Natural killer cell (primary cell): ENCODE measurements around the gene HYAL4. TPM values are rescaled to one million over a fixed set of nuclear protein-coding genes. Genes with fewer than 3 reads are reported as not detected.

Source experiments
- ATAC-seq, 3 donors: fragments of 150-1000 bp in 2 of 3; fragments of 200-7000 bp in 1 of 3; cut with Tn5 transposase; 1 replicate in 1 of 3; 2 replicates in 2 of 3; pipeline ENCODE4 v1.10.0; 2021; ENCODE audit warnings: mild to moderate bottlenecking in 2 of 3, moderate library complexity in 2 of 3
- DNase-seq, 2 donors: peaks; one replicate each; pipeline versions ENCODE4 v3.0.0 to v3.0.0-alpha.2; 2013 to 2021; ENCODE audit warnings: mixed read lengths in 1 of 2
- H3K27ac ChIP-seq: one replicate; pipeline ENCODE4 v1.5.1; 2013; ENCODE audit warnings: mild to moderate bottlenecking, low read length
- H3K27me3 ChIP-seq: one replicate; pipeline ENCODE4 v1.6.1; 2013; ENCODE audit warnings: low read length; ENCODE audit not compliant: control insufficient read depth, insufficient read depth
- H3K36me3 ChIP-seq: one replicate; pipeline ENCODE4 v1.6.1; 2013; ENCODE audit warnings: low read length; ENCODE audit not compliant: control insufficient read depth, insufficient read depth
- H3K4me1 ChIP-seq: one replicate; pipeline ENCODE4 v1.6.1; 2013; ENCODE audit warnings: low read length; ENCODE audit not compliant: control insufficient read depth, insufficient read depth
- H3K4me3 ChIP-seq: one replicate; pipeline ENCODE4 v1.5.1; 2013; ENCODE audit warnings: low read length
- H3K9me3 ChIP-seq: one replicate; pipeline ENCODE4 v1.6.1; 2013; ENCODE audit warnings: low read length; ENCODE audit not compliant: control insufficient read depth, insufficient read depth
- H3K27ac Mint-ChIP-seq, 2 donors: one replicate each; pipeline ENCODE4 v1.8.0; 2022; ENCODE audit warnings: mild to moderate bottlenecking in 2 of 2, mixed read lengths in 2 of 2, moderate library complexity in 1 of 2
- H3K27me3 Mint-ChIP-seq, 2 donors: one replicate each; pipeline ENCODE4 v1.8.0; 2022; ENCODE audit warnings: low read depth in 2 of 2, mixed read lengths in 2 of 2
- H3K36me3 Mint-ChIP-seq: one replicate; pipeline ENCODE4 v1.8.0; 2022; ENCODE audit warnings: mixed read lengths
- H3K4me1 Mint-ChIP-seq, 2 donors: one replicate each; pipeline ENCODE4 v1.8.0; 2022; ENCODE audit warnings: mixed read lengths in 2 of 2
- H3K4me3 Mint-ChIP-seq: one replicate; pipeline ENCODE4 v1.8.0; 2022; ENCODE audit warnings: mild to moderate bottlenecking, moderate library complexity, mixed read lengths
- H3K9me3 Mint-ChIP-seq, 2 donors: one replicate each; pipeline ENCODE4 v1.8.0; 2022; ENCODE audit warnings: mixed read lengths in 2 of 2
- WGBS: methylation state at CpG from one replicate; pipeline ENCODE4 v1.1.7; 2013; ENCODE audit warnings: missing lambda C conversion rate; ENCODE audit not compliant: insufficient coverage; 5-methylcytosine and 5-hydroxymethylcytosine counted together
- intact Hi-C: fragments of 100-400 bp; cut with micrococcal nuclease; formaldehyde crosslinking; loops from one replicate; pipeline ENCODE4 v1.14.2; 2022
- total RNA-seq, 4 donors: library from RNA; stranded (reverse); fragments of 120-200 nt in 1 of 4; gene quantifications; one replicate each; pipeline versions ENCODE4 v1.2.3 to v1.2.4, GENCODE V29; 2013 to 2022
- TF ChIP-seq, protein P1 (sequence below): fragments of 200-600 bp; IDR thresholded peaks from one replicate; pipeline ENCODE4 v1.8.0; 2022; ENCODE audit warnings: antibody characterized with exemption

The HYAL4 gene
- total RNA-seq, 3 donors from 2014 or later (not counting 1 experiment from before 2014, with no cell fraction given): not detected

DNA sequence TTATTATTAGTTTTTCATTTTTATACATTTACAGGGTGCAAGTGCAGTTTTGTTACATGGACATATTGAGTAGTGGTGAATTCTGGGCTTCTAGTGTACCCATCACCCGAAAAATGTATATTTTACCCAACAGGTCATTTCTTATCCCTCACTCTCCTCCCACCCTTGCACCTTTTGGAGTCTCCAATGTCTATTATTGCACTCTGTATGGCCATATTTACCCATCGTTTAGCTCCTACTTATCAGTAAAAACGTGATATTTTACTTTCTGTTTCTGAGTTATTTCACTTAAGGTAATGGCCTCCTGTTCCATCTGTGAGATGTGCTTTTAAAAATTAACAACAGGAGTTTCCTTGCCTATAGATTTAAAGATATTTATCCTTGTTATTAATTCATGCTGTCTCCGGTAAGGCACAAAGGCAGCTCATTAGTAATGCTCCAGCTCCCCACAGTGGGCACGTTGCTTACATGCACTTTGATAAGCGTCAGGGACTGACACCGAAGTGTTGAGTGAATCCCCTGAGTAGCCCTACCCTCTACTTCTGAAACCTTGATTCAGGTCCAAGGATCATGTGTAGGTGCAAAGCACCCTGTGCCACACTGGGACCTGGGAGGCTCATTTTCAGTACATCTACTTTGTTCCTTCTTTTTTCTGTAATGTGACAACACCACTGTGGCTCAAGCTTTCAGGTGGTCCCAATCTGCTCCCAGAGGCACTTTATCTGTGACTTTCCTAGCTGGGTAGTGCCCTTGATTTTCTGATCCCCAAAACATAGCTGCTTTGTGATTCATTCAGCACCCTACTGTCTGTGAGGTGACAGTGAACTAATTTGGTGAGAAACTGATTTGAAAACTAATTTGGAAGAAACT, 27.3 kb downstream of the HYAL4 start:
- H3K9me3 ChIP-seq: no peaks in the 10 kb centered on the region
- H3K27me3 ChIP-seq: no peaks in the 10 kb centered on the region
- no peaks in the 10 kb centered on the region for H3K36me3 ChIP-seq
- intact Hi-C loops: no loop called here
- H3K27ac ChIP-seq: no peak overlapping the region
- TF ChIP-seq, protein P1, sequence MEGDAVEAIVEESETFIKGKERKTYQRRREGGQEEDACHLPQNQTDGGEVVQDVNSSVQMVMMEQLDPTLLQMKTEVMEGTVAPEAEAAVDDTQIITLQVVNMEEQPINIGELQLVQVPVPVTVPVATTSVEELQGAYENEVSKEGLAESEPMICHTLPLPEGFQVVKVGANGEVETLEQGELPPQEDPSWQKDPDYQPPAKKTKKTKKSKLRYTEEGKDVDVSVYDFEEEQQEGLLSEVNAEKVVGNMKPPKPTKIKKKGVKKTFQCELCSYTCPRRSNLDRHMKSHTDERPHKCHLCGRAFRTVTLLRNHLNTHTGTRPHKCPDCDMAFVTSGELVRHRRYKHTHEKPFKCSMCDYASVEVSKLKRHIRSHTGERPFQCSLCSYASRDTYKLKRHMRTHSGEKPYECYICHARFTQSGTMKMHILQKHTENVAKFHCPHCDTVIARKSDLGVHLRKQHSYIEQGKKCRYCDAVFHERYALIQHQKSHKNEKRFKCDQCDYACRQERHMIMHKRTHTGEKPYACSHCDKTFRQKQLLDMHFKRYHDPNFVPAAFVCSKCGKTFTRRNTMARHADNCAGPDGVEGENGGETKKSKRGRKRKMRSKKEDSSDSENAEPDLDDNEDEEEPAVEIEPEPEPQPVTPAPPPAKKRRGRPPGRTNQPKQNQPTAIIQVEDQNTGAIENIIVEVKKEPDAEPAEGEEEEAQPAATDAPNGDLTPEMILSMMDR: peak; percentile 24
- no peaks in the 10 kb centered on the region for H3K4me1 ChIP-seq
- no peak overlapping the region for H3K4me3 ChIP-seq
- WGBS: 17% methylated on average over 5 of the region's 7 CpGs
- Mint-ChIP-seq H3K4me1 (peaks cover 0 to 4% of the 10 kb centered on the region in 2 donors), H3K9me3 (no peaks in the 10 kb centered on the region), H3K36me3 (no peaks in the 10 kb centered on the region), H3K27ac (no peak overlapping the region), H3K4me3 (no peak overlapping the region), H3K27me3 (peaks cover 0 to 5% of the 10 kb centered on the region in 2 donors)
- peak in 1 of 3 donors; percentile 56 for ATAC-seq
- DNase-seq: peak in 1 of 2 donors; percentile 55

DNA sequence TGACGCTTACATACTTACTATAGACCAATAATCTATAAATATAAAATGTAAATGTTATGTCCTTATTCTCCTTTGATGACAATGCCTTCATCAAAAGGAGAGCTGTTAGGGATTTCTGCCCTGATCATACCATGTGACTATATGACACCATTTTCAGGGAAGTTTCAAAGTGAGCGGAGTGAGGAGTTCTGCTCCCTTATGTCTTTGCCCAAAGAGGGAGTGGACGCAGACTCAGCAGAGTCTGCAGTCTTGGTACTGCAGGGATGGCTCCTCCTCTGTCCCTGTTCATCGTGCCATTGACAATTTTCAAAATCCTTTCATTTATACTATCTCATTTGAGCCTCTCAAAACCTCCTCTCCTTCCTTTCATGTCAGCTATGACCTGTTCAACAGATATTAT, 27.9 kb downstream of the HYAL4 start:
- H3K9me3 Mint-ChIP-seq: no peaks in the 10 kb centered on the region
- TF ChIP-seq, protein P1: no peak
- H3K27me3 Mint-ChIP-seq: peaks cover 0 to 5% of the 10 kb centered on the region in 2 donors
- no peaks in the 10 kb centered on the region for H3K9me3 ChIP-seq
- no peak for ATAC-seq
- no peaks in the 10 kb centered on the region for H3K36me3 ChIP-seq
- DNase-seq: no peak
- WGBS: 94% methylated on average over 3 of the region's 4 CpGs
- H3K27ac ChIP-seq: no peak overlapping the region
- H3K4me3 ChIP-seq: no peak overlapping the region
- peaks cover 0 to 4% of the 10 kb centered on the region in 2 donors for H3K4me1 Mint-ChIP-seq
- no peak overlapping the region for H3K4me3 Mint-ChIP-seq
- H3K27me3 ChIP-seq: no peaks in the 10 kb centered on the region
- H3K36me3 Mint-ChIP-seq: no peaks in the 10 kb centered on the region
- no peak overlapping the region for H3K27ac Mint-ChIP-seq
- intact Hi-C loops: no loop called here
- H3K4me1 ChIP-seq: no peaks in the 10 kb centered on the region

- no peak for ATAC-seq
- H3K9me3 Mint-ChIP-seq: no peaks in the 10 kb centered on the region
- intact Hi-C loops: no loop called here
- TF ChIP-seq, protein P1: no peak
- H3K27me3 Mint-ChIP-seq: peaks cover 0 to 3% of the 10 kb centered on the region in 2 donors
- no peaks in the 10 kb centered on the region for H3K36me3 Mint-ChIP-seq
- no peak overlapping the region for H3K4me3 Mint-ChIP-seq
- no peak overlapping the region for H3K27ac Mint-ChIP-seq
- peaks cover 0 to 4% of the 10 kb centered on the region in 2 donors for H3K4me1 Mint-ChIP-seq
- no peak overlapping the region for H3K27ac ChIP-seq
- H3K27me3 ChIP-seq: no peaks in the 10 kb centered on the region
- WGBS: 74% methylated on average over 6 of the region's 7 CpGs
- H3K9me3 ChIP-seq: no peaks in the 10 kb centered on the region
- H3K36me3 ChIP-seq: no peaks in the 10 kb centered on the region
- DNase-seq: no peak
- H3K4me3 ChIP-seq: no peak overlapping the region
- no peaks in the 10 kb centered on the region for H3K4me1 ChIP-seq
These were observed 31.7 kb downstream of the HYAL4 start for GRCh38 chr7:123876557-123877256.
